H1 (cell line): ENCODE measurements around the gene TOP2B.

ENCODE experiments used
- EZH2 ChIP-seq: fragments of 200-600 bp; sonication (generic); IDR thresholded peaks from 2 replicates; pipeline ENCODE4 v1.7.1; 2012; ENCODE audit warnings: low read depth, mild to moderate bottlenecking, moderate library complexity, low read length, inconsistent platforms; ENCODE audit not compliant: severe bottlenecking
- NRF1 ChIP-seq: IDR thresholded peaks from 2 replicates; pipeline ENCODE4 v1.6.1; 2011; ENCODE audit warnings: mild to moderate bottlenecking, low read depth, low read length, improper control_type of control experiment
- SUZ12 ChIP-seq: fragments of 200-600 bp; sonication (generic); IDR thresholded peaks from 2 replicates; pipeline ENCODE4 v1.6.1; 2012; ENCODE audit warnings: mild to moderate bottlenecking, inconsistent platforms, low read length, moderate library complexity, mixed read lengths
- ZNF274 ChIP-seq: IDR thresholded peaks from 2 replicates; pipeline ENCODE4 v1.7.0; 2012; ENCODE audit warnings: low read length, borderline replicate concordance; ENCODE audit errors: extremely low read depth
- TF ChIP-seq, protein P1 (sequence below), 3 experiments: IDR thresholded peaks; 1 replicate in 2 of 3; 2 replicates in 1 of 3; pipeline versions ENCODE4 v1.5.1 to v1.6.1; 2011; ENCODE audit warnings: low read length in 3 of 3, mild to moderate bottlenecking in 3 of 3, inconsistent platforms in 2 of 3, low read depth in 1 of 3, moderate library complexity in 1 of 3; ENCODE audit not compliant: insufficient read depth in 1 of 3; ENCODE audit errors: control extremely low read depth in 1 of 3
- TF ChIP-seq, protein P2 (sequence below): IDR thresholded peaks from 2 replicates; pipeline ENCODE4 v1.6.1; 2012; ENCODE audit warnings: inconsistent platforms

DNA sequence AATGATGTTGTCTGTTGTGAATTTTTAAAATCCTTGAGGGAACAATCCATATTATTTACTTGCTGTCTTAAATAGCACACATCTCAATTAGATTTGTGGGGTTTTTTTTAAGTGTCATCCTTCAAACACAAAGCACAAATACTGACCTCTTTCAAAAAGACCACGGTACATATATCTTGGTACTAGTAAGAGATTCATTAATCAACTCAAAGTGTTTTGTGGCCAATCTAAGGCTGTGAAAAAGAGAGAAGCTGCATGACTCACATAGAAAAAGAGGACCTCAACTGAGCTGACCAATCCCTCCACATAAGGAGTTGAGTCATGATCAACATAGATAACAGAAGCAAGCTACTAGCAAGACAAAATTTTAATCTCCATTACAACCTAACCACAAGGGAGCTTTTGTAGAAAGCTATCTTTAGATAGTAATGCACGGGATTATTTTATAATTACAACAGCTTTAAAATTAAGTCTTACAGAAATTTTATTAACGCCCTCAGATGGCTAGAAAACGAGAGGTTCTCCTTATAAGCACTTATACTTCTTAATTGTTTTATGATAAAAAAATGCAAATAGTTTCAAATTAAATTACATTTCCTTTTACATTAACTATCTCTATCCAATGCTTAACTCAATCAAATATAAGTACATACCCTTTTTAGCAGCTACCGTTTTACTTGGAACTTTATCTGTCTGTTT is 60.5 kb downstream of the TOP2B start:
- no peak for TF ChIP-seq SUZ12
- TF ChIP-seq, protein P1, sequence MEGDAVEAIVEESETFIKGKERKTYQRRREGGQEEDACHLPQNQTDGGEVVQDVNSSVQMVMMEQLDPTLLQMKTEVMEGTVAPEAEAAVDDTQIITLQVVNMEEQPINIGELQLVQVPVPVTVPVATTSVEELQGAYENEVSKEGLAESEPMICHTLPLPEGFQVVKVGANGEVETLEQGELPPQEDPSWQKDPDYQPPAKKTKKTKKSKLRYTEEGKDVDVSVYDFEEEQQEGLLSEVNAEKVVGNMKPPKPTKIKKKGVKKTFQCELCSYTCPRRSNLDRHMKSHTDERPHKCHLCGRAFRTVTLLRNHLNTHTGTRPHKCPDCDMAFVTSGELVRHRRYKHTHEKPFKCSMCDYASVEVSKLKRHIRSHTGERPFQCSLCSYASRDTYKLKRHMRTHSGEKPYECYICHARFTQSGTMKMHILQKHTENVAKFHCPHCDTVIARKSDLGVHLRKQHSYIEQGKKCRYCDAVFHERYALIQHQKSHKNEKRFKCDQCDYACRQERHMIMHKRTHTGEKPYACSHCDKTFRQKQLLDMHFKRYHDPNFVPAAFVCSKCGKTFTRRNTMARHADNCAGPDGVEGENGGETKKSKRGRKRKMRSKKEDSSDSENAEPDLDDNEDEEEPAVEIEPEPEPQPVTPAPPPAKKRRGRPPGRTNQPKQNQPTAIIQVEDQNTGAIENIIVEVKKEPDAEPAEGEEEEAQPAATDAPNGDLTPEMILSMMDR (IDR thresholded peaks at IDR 0.05; ENCODE audit: control extremely low read depth in 1 of 3, insufficient read depth in 1 of 3, low read depth in 1 of 3, low read length in 3 of 3): no peak
- TF ChIP-seq EZH2: no peak
- TF ChIP-seq NRF1: no peak
- TF ChIP-seq, protein P2, sequence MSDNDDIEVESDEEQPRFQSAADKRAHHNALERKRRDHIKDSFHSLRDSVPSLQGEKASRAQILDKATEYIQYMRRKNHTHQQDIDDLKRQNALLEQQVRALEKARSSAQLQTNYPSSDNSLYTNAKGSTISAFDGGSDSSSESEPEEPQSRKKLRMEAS: no peak
- no peak for TF ChIP-seq ZNF274
